HG03095 (cell line): Measurements from ENCODE around the gene EYA4.

ENCODE experiments used
- ATAC-seq: cut with Tn5 transposase; IDR thresholded peaks from one replicate; pipeline ENCODE4 v1.9.1; 2021; ENCODE audit warnings: moderate library complexity; ENCODE audit not compliant: unreplicated experiment

Gene EYA4

GRCh38 chr6:133504158-133504557 is 263.0 kb downstream of the EYA4 start:
- no peak for ATAC-seq

- no peak for ATAC-seq
Measured at GRCh38 chr6:133504761-133505160, 263.6 kb downstream of the EYA4 start.

GRCh38 chr6:133505681-133506080 is 264.5 kb downstream of the EYA4 start:
- ATAC-seq = no peak

GRCh38 chr6:133512410-133513016 is 271.4 kb downstream of the EYA4 start:
- no peak for ATAC-seq

- ATAC-seq = no peak
Measured at GRCh38 chr6:133523816-133524215, 282.7 kb downstream of the EYA4 start.

GRCh38 chr6:133526436-133526835 is 285.3 kb downstream of the EYA4 start:
- ATAC-seq = no peak

GRCh38 chr6:133528566-133528965 is 287.4 kb downstream of the EYA4 start:
- no peak for ATAC-seq

- no peak for ATAC-seq
Measured at GRCh38 chr6:133532908-133533307, 291.8 kb downstream of the EYA4 start.

GRCh38 chr6:133539502-133540259 is 298.5 kb downstream of the EYA4 start:
- ATAC-seq = no peak

- ATAC-seq = no peak
Measured at GRCh38 chr6:133540361-133540760, 299.2 kb downstream of the EYA4 start.

GRCh38 chr6:133541040-133541439 is 299.9 kb downstream of the EYA4 start:
- ATAC-seq = no peak

- no peak for ATAC-seq
Measured at GRCh38 chr6:133542056-133542821, 301.1 kb downstream of the EYA4 start.

- ATAC-seq = no peak
Measured at GRCh38 chr6:133544419-133544818, 303.3 kb downstream of the EYA4 start.

- no peak for ATAC-seq
Measured at GRCh38 chr6:133546098-133546497, 304.9 kb downstream of the EYA4 start.

- no peak for ATAC-seq
Measured at GRCh38 chr6:133547136-133547535, 306.0 kb downstream of the EYA4 start.

GRCh38 chr6:133548423-133549159 is 307.4 kb downstream of the EYA4 start:
- ATAC-seq = no peak

GRCh38 chr6:133549371-133549801 is 308.2 kb downstream of the EYA4 start:
- ATAC-seq = no peak

GRCh38 chr6:133550026-133550425 is 308.9 kb downstream of the EYA4 start:
- no peak for ATAC-seq

- ATAC-seq = no peak
Measured at GRCh38 chr6:133551436-133551835, 310.3 kb downstream of the EYA4 start.

- no peak for ATAC-seq
Measured at GRCh38 chr6:133551847-133552341, 310.7 kb downstream of the EYA4 start.

- ATAC-seq = no peak
Measured at GRCh38 chr6:133553652-133554051, 312.5 kb downstream of the EYA4 start.
